HG02970 (cell line): ENCODE results near the gene CYP20A1.
"Not testable (repeated sequence)": the region's sequence is repeated elsewhere in the genome, so short reads cannot be mapped to it uniquely, and the experiment has no call there.

Experiments
- ATAC-seq: cut with Tn5 transposase; IDR thresholded peaks from one replicate; pipeline ENCODE4 v1.9.1; 2021; ENCODE audit warnings: mild to moderate bottlenecking, moderate library complexity, moderate number of reproducible peaks; ENCODE audit not compliant: unreplicated experiment, low FRiP score

CYP20A1 gene

DNA sequence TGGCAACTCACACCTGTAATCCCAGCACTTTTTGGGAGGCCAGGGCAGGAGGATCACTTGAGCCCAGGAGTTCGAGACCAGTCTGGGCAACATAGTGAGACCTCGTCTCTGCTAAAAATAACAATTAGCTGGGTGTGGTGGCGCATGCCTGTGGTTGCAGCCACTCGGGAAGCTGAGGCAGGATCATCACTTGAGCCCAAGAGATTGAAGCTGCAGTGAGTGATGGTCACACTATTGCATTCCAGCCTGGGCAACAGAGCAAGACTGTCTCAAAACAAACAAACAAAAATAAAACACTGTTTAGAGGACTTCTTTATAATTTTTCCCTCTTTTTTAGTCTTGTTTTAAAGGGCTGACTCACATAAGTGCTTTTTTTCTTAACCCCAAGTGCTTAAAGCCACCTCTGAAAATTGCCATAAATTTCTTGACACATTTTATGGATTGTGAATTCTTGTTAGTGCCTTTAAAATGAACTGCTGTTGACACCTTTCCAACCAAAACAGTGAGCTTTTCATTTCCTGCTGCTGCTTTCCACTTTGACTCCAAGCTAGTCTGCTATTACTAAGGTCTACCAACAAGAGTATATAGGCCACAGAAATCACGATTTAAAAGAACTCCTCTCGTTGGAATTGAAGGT is 41.7 kb downstream of the CYP20A1 start:
- ATAC-seq = no peak

DNA sequence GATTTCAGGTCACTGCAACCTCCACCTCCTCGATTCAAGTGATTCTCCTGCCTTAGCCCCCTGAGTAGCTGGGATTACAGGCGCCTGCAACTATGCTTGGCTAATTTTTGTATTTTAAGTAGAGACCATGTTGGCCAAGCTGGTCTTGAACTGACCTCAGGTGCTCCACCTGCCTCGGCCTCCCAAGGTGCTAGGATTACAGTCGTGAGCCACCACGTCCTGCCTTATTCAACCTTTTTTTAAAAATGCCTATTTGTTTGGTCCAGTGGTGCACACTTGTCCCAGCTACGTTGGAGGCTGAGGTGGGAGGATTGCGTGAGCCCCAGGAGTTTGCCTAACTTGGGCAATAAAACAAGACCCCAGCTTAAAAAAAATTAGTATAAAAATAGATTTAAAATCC is 43.3 kb downstream of the CYP20A1 start:
- no peak for ATAC-seq

DNA sequence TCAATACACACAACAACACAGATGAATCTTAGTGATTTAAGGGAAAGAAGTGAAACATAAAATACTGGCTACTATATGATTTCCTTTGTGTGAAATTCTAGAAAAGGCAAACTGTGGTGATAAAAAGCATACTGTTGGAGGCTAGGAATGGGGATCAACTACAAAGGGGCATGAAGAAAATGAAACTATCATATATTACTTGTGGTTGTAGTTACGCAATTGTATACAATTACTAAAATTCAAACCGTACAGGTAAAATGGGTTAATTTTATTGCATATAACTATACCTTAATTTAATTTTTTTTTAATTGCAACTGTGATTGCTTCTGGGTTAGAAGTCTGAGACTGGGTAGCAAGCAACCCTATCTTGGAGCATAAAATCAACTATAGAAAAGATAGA is 47.7 kb downstream of the CYP20A1 start:
- no peak for ATAC-seq

DNA sequence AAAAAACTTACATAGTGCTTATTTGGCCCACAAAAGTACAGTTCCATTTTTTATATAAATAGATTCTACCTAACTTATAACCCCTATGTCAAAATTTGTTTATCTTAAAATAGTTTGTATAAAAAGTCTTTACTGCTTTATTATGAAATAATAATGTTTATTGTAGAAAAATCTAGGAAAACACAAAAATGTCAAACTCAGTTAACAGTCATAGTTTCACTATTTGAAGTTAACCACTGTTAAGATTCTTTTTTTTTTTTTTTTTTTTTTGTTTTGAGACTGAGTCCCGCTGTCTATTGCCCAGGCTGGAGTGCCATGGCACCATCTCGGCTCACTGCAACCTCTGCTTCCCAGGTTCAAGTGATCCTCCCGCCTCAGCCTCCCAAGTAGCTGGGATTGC is 62.8 kb downstream of the CYP20A1 start:
- no peak for ATAC-seq

DNA sequence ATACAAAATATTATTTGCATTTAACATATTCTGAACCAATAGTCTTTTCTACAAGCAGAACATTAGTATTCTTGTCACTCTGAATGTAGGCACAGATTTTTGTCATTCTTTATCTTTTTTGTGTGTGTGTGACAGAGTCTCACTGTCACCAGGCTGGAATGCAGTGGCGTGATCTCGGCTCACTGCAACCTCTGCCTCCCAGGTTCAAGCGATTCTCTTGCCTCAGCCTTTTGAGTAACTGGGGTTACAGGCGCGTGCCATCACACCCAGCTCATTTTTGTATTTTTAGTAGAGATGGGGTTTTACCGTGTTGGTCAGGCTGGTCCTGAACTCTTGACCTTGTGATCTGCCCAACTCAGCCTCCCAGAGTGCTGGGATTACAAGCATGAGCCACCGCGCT is 63.8 kb downstream of the CYP20A1 start:
- not testable (repeated sequence) for ATAC-seq

DNA sequence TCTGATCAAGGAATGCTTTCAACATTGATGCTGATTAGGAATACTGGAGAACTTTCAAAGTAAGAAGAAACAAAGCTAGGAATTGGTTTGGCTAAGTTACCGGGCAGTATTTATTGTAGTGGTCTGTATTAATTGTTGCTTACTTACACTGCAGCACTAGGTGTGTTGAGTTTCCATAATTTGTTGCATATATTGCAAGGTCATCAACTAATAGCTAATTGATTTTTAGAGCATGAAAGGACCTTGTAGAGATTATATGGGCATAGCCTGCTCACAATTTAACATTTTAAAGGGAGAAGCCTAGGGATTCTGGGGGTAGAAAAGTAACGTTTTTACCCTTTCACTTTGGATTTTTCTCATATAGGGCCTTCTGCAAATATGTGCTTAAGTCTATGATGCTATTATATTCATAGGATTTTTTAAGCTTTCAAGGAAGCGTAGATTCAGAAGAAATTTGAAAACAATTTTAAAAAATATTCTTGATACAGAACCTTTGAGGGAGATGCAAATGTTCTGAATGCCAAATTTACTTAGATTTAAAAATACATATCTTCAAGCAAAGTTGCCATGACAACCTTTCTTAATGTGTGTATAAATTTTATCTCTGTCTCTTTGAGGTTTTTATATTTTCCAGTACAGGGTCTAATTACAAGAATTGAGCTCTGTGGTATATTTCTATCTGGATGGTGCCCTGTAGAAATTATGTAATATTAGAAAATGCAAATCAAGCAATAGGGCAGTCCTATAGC is 72.0 kb downstream of the CYP20A1 start:
- no peak for ATAC-seq

DNA sequence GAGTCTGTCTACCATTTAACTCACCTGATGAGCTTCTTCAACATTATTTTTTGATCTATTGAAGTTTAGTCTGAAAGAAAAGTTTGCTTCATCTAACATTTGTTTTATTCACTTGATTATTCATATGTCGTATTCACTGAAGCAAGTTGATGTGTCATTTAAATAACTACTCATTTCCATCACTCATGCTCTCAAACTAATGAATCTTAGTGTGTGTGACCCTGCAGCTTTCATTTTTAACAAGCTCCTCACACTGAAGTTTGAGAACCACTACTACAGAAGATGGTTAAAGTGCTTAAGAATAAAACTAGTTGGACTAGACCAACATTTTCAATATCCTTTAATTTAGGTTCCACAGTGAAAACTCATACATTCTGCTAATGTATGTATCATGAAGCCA is 87.5 kb downstream of the CYP20A1 start:
- ATAC-seq = no peak

DNA sequence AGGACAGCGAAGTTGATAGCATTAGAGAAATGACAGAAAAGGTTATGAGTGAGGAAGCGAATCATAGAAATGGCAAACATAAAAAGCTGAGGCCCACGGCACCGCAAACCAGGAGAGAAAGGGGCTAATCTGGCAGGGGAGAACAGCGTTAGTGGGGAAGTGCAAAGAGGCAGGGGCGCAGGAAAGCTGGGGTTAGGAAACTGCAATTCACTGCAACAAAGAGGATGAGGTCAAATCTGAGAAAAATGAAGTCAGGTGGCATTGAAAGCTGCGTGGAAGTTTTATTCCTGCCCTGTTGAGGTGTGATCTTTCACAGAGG is 88.7 kb downstream of the CYP20A1 start:
- ATAC-seq = no peak

DNA sequence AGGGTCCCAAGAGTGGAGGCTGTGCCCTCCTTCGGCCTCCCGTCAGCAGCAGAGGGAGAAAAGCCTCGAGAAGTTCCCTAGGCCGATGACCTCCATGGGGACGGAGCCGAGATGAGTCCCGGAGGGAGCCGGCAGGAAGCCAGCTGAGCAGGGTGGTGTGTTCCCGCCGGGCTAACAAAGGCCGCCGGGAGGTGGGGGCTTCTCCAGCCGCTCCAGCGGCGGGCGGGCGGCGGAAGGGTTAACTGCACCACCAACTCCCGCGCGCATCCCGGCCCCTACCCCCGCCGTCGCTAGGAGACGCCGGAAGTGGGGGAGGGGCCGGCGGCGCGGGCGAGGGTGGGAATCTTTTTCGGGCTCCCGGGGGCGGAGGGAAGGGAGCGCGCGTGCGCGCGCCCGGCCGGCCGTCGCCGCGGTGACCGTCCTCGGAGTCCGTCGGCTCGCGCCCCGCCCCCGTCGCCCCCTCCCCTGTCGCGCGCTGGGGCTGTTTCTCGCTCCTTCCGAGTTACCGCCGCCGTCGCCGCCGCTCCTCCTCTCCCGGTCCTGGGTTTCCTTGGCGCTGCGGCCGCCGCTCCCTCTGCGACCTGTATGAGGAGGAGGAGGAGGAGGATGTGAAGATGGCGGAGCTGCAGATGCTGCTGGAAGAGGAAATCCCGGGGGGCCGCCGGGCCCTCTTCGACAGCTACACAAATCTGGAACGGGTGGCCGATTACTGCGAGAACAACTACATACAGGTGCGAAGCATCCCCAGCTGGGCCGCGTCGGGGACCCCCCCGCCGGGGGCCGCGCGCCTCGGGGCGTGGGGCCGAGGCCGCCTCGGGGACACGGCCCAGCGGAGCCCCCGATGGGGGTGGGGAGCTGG is 89.3 kb downstream of the CYP20A1 start, which contains the start of gene ABI2:
Gene ABI2 (plus strand): TSS at position 494 of the 859 bp plus-strand sequence. CDS start 121 bp downstream, at position 615.
- peak; percentile 57 for ATAC-seq

DNA sequence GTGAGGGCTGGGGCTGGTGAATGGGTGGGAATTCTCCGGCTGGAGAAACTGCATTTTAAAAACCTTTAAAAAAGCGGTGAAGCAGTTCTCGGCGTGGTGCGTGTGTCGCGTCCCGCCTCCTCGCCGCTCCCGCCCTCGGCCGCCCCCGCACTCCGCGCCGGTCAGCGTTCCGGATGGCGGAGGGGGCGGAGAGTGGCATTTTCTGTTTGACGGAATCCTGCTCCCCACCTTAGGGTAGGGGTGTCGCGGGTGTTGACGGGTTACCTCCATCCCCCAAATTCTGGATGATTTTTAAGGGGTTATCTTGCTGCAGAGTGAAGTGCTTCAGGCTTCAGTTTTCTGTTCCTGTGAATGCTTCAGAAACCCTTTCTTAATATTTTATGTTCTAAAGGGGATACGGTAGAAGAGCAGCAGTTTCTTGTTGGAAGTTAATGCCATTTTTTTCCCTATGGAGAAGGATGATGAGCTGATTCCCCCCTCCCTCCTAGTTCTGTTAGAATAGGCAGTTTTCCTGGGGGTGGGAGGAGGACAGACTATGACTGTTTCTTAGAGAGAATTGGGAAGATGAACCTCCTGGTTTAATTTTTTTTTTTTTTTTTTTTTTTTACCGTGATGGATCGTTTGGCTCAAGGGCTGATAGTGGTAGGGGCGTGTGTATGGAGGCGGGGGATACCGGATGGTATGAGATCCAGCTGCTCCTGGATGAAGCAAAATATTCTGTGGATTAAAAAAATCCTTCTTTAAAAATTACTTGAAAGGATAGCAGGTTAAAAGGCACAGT is 90.1 kb downstream of the CYP20A1 start:
- ATAC-seq = peak; percentile 46

DNA sequence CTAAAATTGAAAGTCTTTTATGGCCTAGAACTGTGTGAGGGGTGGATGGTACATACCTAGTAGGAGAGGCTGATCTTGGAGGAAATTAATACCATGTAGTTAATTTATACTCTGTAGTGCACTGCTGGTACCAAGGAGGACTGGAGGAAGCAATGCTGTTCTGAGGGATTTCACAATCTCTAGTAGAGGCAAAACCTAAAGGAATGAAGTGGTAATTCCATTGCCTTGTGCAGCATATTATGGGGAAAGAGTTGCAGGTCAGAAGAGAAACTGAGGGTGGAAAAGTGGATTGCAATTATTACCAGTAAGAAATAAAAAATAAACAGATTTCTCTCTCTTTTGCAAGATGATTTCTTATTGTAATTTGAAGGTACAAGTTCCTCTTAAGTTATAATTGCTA is 91.6 kb downstream of the CYP20A1 start:
- ATAC-seq = no peak

DNA sequence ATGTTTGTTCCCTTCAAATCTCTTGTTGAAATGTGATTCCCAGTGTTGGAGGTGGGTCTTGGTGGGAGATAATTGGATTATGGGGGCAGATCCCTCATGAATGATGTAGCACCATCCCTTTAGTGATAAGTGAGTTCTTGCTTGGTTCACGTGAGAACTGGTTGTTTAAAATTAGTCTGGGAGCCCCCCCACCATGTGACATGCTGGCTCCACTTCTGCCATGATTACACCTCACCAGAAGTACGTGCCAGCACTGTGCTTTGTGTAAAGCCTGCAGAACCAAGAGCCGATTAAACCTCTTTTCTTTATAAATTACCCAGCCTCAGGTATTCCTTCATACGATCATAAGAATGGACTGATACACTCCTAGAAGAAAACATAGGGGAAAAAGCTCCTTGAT is 99.5 kb downstream of the CYP20A1 start:
- ATAC-seq = no peak

DNA sequence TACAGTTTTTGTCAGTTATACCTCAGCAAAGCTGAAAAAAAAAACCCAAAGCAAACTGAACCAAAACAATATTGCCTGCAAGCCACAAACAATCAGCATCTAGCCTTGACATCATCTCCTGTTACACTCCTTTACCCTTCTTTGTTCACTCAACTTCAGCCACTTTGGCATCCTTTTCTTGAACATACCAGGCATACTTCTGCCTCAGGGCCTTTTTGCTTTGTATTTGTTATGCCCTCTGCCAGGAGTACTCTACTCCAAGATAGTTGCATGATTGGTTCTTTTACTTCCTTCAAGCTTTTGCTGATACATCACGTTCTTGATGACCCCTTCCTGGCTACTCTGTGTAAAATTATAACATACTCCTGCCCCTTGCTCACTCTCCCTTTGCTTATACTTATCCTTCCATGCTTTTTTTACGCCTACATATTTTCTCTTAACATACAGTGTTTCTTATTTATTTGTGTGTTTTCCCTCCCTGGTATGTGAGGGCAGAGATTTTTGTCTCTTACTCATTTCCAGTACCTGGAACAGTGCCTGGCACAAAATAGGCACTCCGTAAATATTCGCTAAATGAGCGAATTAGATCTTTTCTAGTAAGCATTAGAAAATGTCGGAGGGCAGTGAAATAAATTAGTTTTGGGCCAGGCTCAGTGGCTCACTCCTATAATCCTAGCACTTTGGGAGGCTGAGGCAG is 102.1 kb downstream of the CYP20A1 start:
- no peak for ATAC-seq

DNA sequence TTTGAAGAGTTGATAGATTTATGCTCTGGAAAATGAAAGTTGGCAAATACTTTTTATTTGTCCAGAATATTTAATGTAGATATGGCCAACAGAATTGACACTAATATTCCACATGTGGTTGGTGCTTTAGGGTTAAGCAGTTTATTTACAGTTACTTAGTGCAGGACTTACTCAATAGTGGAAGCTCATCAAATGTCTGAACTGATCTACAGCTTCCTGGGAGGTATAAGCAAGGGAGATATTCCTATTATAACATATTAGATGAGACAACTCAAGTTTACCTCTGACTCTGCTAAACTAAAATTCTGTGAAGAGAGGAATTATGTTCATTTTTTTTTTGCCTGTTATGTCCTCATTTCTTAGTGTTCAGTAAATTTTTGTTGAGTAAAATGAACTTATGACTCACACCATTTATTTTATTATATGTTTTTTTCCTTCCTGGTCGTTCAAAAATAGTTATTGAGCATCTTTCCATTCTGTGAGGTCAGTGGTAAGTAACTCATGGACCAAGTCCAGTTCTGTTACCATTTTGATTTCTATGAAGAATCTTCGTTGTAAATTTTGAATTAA is 103.0 kb downstream of the CYP20A1 start:
- ATAC-seq = no peak

DNA sequence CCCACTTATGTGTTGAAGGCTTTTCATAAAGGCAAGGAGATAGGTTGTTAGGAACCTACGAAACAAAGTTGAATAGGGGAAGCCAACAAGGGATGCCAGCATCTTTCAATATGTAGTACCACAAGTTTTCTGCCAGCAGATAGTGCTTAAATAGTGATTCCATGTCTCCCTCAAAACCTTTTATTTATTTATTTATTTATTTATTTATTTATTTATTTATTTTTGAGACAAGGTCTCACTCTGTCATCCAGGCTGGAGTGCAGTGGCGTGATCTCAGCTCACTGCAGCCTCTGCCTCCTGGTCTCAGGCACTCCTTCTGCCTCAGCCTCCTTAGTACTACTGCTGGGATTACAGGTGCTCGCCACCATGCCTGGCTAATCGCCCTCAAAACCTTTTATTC is 103.6 kb downstream of the CYP20A1 start:
- not testable (repeated sequence) for ATAC-seq

DNA sequence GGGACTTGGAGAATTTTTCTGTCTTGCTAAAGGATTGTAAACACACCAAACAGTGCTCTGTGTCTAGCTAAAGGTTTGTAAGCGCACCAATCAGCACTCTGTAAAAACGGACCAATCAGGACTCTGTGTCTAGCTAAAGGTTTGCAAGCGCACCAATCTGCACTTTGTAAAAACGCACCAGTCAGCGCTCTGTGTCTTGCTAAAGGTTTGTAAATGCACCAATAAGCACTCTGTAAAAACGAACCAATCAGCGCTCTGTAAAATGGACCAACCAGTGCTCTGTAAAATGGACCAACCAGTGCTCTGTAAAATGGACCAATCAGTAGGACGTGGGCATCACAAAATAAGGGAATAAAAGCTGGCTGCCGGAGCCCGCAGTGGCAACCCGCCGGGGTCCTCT is 105.8 kb downstream of the CYP20A1 start:
- no peak for ATAC-seq

DNA sequence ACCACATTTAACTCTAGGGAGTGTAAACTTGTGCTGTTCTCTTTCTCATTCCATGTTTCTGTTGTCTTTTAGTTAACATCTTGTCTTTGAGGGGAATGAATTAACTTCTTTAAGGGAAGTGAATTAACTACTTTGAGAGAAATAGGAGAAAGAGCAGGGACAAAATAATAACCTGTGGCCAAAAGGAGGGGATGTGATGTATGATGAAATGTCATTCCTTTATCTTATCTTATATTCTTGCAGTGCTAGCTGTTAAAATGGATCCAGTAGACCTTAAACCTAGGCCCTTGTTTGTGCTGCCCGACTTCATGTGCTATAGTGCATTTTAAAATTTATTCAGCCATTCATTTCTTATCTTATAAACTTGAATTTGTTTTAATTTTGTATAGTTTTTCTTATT is 107.8 kb downstream of the CYP20A1 start:
- ATAC-seq = no peak

DNA sequence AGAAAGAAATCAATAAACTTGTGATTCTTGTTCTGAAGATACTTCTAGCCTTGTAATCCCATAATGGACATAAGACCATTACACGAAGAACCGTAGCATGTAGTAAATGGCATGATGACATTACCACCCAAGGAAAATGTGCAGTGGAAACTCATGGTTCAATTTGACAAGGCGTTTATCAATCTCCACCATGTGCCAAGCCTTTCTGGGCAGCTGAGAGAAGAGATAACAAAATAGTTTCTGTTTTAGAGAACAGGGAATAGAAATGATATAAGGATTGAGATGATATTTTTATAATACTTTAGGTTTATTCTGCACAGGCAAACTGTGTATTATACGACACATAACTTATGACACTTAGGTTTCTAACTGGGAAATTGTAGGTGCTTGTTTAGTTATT is 108.6 kb downstream of the CYP20A1 start:
- no peak for ATAC-seq

DNA sequence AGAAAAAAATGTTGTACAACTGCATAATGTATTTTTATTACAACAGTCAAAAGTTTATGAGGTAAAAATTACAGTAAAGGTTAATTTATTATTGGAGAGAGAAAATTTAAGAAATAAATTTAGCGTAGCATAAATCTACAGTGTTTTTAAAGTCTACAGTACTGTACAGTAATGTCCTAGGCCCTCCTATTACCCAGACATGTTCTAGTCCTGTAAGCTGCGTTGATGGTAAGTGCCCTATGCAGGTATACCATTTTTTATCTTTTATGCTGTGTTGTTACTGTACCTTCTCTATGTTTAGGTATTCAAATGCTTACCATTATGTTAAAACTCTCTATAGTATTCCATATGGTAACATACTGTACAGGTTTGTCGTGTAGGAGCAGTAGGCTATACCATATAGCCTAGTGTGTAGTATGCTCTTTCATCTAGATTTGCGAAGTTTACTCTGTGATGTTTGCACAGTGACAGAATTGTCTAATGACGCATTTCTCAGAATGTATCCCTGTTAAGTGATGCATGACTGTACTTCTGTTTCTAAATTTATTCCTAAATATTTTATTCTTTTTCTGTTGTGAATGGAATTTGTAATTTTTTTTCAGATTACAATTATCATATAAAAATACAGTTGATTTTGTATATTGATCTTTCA is 113.9 kb downstream of the CYP20A1 start:
- ATAC-seq = no peak
